Stimulated activated naive CD4-positive, alpha-beta T cell (primary cell): ENCODE measurements around the gene XPO6.

Experiments used
- DNase-seq, 6 experiments: peaks; one replicate each; lab custom pipeline; 2025; lab: John Stamatoyannopoulos, UW

XPO6 gene

GRCh38 chr16:28156056-28156680 is 55.6 kb downstream of the XPO6 start:
- no peak for DNase-seq

DNA sequence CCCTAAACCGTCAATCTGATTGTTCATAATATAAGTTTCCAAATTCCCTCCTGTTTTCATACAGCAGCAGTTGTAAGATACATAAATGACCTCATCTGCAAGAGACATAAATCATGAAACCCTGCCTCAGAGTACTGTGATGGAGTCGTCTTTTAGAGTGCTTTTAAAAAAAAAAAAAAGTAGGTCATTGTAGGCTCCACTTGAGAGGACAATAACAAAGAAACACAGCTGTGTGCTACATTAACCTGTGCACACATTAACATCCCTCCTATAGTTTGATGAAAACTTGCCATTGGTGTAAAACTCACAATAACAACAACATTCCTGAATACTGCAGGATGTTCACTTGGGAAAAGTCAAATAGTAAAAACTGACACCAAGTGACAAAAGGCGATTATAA is 56.5 kb downstream of the XPO6 start:
- no peak for DNase-seq

DNA sequence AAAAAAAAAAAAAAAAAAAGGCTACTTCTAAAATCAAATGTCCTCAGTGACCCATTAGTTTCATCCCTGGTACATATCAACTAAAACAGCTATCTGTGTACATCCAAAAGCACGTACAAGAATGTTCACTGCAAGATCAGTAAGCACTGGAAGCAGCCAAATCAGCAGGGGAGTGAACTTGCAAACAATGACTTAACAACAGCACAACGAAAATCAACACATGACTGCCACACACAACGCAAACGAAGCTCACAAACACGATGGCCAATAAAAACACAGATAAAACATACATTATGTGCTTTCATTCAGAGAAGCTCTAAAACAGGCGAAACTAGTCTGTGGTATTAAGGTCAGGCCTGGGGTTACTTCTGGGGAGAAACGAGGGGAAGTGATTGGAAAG is 60.6 kb downstream of the XPO6 start:
- no peak for DNase-seq

DNA sequence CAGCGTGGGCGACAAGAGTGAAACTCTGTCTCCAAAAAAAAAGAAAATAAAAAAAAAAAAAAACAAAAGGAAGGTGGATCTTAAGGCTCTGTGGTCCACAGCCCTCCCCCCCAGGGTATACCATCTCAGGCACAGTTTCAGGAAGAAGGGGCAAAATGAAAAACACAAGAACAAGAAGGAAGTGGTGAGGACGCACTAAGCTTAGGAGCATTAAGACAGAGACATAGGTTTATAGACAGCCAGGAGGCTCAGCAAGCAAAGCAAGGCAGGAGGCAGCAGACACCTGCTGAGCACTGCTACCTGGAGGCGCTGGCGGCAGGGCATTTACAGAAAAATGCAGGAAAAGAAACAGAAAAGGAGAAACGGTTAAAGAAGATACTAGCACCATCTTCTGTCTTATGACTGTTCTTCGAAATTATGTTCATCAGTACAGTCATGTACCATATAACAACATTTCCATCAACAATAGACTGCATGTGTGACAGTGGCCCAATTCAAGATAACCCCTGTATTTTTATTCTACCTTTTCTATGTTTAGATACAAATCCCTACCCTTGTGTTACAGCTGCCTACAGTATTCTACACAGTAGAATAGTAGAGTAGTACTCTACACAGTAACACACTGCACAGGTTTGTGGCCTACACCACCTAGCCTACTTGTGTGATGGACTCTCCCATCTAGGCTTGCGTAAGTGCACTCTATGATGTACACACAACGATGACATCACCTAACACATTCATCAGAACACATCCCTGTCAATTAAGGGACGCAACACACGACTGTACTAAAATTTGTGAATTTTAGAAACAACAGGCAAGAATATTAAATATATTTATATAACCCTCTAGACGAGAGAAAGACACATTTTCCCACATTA is 62.5 kb downstream of the XPO6 start:
- DNase-seq, result peak; percentile 11 to 71 (median 43)

GRCh38 chr16:28146536-28146935 is 65.2 kb downstream of the XPO6 start:
- DNase-seq, result no peak

DNA sequence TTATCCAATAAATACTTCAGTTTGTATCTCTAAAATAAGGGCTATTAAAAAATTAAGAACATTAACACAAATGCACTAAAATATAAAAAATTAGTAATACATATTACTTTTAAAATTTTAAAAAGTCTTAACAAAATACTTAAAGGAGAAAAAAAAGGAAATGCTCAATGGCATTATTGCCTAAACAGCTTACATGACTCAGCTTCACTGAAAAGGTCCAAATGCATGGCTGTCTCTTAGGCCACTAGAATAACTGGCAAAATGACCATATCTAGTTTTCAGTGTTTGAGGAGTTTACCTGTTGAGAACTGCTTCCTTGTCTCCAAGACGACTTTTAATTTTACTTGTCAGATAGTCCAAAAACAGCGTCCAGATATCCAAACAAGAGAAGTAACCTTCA is 66.0 kb downstream of the XPO6 start:
- peak in 1 of 6 experiments; percentile 2 for DNase-seq

DNA sequence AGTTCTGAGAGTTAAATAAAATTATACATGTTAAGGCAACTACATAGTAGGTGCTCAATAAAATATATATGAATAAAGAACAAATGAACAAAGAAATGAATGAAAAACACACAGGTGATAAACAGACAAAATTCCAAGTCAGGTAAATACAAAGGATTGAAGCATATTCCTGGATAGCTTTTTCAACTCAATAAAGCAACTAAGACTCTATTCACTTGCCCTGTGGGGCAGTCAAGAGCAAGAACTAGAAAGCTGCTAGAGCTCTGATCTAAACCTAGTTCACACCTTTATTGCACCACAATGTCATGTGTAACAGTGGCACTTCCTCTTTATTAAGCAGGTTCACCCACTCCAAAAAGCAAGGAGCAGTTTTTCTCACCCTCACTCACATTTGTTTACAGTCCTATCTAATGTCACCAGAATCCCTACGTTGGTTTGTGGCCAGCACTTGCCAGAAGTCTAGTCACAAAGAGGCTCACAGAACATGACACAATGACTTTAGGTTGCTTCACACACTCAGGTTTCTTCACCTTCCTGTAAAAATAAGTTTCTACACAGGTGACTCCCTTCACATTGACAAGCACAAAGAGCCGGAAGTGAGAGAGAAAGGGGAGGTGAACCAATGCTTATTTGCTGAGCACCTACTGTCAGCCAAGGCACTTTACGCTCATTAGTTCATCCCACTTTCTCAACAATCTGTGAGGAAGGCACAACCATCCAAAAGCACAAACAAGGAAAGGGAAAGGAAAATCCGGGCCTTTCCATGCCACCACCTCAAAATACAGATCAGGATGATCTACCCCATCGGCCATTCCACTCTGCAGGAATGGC is 70.8 kb downstream of the XPO6 start:
- peak; percentile 50 to 95 (median 76) for DNase-seq

DNA sequence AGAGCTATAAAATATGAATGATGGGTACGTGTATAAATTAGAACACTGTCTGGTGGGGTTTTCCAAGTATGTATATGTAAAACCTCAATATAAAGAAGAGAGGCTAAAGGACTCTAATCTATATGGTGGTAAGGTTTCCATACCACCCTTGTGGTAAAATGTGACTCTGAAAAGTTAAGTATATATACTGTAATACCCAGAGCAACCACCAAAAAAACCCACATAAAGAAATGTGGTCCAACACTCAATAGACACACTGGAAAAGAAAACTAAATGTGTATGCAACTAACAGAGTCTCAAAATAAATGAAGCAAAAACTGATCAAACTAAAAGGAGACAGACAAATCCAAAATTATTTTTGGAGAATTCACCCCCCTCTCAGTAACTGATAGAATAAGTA is 72.2 kb downstream of the XPO6 start:
- peak in 3 of 6 experiments; percentile 14 to 29 (median 20) for DNase-seq

GRCh38 chr16:28136751-28137434 is 74.9 kb downstream of the XPO6 start:
- peak; percentile 18 to 62 (median 24) for DNase-seq

DNA sequence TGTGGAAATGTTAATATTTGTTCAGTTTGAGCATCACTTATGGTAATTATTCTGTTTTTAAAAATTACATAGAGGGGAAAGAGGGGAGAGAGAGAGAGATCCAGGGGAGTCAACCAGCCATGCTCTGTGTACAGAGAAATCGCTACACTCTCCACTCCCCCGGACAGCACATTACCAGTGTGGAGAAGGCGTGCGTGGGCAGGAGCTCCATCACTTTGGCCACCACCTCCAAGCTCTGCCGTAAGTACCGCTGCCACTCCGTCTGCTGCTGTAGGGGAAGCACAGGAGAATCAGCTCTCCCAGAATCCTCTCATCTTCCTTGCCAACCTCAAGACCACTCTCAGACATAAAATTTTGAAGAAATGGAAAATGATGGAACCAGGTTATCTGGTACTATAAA is 78.1 kb downstream of the XPO6 start:
- no peak for DNase-seq

DNA sequence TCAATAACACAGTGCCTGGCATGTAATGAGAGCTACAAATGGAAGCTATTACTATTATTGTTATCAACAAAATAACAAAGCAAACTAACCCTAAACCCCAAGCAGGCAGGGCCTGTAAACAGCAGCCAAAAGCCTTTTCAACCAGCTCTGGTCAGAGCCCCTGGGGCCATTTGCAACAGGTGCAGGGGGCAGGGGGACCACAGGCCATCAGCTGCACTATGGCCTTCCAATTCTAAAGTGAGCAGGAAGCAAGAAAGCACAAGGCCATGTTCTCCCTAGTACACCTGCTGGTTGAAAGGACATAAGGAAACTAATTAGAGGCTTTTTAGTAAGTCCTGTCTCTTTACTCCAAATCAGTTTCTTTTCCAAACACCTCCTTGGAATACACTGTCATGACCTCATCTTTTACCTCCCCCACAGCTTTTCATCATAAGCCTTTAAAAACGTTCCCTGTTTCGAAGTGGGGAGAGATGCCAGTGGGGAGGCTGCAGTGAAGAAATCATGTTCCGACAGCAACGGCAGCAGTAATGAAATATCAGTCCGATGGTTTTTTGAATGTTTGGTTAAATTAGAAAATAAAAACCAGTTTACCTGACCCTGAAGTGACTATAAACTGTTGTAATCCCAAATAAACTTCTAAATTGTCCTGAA is 79.9 kb downstream of the XPO6 start:
- DNase-seq, result no peak

DNA sequence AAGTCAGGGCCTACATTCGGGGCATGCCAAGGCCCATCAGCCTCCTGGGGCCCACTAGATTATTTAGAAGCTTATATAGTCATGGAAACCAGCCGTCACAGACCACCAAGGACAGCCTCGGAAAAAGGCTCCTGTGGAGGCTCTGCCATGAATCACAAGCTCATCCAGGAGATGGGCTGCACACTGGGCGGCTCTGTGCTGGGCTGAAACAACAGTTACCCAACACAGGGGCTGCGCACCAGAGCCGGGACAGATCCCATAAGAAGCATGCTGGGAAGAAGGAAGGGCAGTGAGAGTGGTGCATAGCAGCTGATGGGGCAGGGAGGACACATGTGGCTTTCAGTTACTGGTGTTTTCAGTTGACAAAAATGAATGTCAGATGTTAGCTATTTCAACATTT is 80.6 kb downstream of the XPO6 start:
- no peak for DNase-seq

DNA sequence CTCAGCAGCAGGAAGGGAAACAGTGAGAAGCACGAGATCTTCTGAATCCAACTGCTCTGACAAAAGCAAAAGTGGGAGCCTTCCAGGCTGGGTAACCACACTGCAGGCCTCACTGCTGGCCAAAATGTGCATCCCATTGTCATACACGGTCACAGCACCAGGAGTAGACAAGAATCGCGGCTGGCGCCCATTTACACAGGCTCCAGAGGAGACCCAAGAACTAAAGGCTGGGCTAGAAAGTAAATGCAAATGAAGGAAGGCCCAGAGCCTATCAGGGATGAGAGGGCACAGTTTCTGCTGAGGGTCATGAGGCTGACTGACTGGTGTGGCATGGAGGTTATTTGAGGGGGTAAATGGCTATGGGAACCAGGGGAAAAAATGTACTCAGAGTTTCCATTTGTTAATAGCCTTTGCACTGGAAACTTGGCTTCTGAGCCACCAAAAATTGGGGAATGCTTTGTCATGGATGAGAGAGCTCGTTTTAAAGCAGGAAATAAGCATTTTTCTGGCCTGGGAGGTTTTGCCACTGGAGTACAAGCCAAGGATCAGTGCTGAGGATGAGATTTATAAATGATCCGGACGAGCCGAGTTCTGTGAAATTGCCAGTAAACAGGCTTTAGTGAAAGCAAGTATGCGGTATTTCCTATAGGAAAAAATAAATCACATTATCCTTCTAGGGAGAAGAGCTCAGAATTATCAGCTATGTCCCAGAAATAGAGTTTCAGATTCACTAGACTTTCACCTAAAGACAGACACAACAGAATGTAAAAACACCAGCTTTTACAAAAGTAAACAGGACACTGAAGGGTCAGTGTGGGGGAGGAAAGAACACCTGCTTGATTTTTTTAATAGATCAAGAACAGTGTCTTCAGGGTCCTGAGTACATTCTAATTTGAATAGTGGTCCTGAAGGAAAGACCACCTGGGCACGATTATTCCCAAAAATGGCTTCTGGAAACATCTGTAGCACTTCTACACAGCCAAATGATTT is 81.4 kb downstream of the XPO6 start:
- DNase-seq, result no peak

GRCh38 chr16:28126684-28127620 is 84.8 kb downstream of the XPO6 start:
- DNase-seq, result no peak

GRCh38 chr16:28125592-28125991 is 86.2 kb downstream of the XPO6 start:
- DNase-seq, result no peak

GRCh38 chr16:28121527-28121926 is 90.2 kb downstream of the XPO6 start:
- DNase-seq, result no peak

- DNase-seq, result no peak
These were observed 91.0 kb downstream of the XPO6 start for GRCh38 chr16:28120754-28121153.

- DNase-seq, result no peak
These were observed 93.1 kb downstream of the XPO6 start for GRCh38 chr16:28118637-28119036.

- no peak for DNase-seq
These were observed 94.6 kb downstream of the XPO6 start for GRCh38 chr16:28117168-28117565.
